H1 (cell line): Measurements from ENCODE around the gene MAPK1.
"Not testable (repeated sequence)": the region's sequence is repeated elsewhere in the genome, so short reads cannot be mapped to it uniquely, and the experiment has no call there.

Experiments used
- CTCF ChIP-seq, 3 experiments: IDR thresholded peaks; 1 replicate in 2 of 3; 2 replicates in 1 of 3; pipeline versions ENCODE4 v1.5.1 to v1.6.1; 2011; ENCODE audit warnings: low read length in 3 of 3, mild to moderate bottlenecking in 3 of 3, inconsistent platforms in 2 of 3, low read depth in 1 of 3, moderate library complexity in 1 of 3; ENCODE audit not compliant: insufficient read depth in 1 of 3; ENCODE audit errors: control extremely low read depth in 1 of 3
- MAX ChIP-seq: IDR thresholded peaks from 2 replicates; pipeline ENCODE4 v1.6.1; 2012; ENCODE audit warnings: inconsistent platforms
- POLR2AphosphoS5 ChIP-seq: IDR thresholded peaks from 2 replicates; pipeline ENCODE4 v1.6.1; 2011; ENCODE audit warnings: low read depth, low read length
- SRF ChIP-seq: IDR thresholded peaks from 2 replicates; pipeline ENCODE4 v1.6.1; 2011; ENCODE audit warnings: mild to moderate bottlenecking, low read depth, low read length, moderate library complexity

GRCh38 chr22:21720191-21720859 lies 147.1 kb downstream of the MAPK1 start:
- not testable (repeated sequence) for TF ChIP-seq POLR2AphosphoS5; SRF; CTCF (IDR thresholded peaks at IDR 0.05; ENCODE audit: control extremely low read depth in 1 of 3, insufficient read depth in 1 of 3, low read depth in 1 of 3, low read length in 3 of 3); MAX
